Activated CD8-positive, alpha-beta memory T cell treated with anti-CD3 and anti-CD28 coated beads for 36 hours (primary cell): ENCODE results near the gene KLF12. TPM values are rescaled to one million over a fixed set of nuclear protein-coding genes. Genes with fewer than 3 reads are reported as not detected.

ENCODE experiments used
- CTCF ChIA-PET: fragments of 350-600 bp; sonication (Branson Sonifier 250); formaldehyde crosslinking; loops from one replicate; lab custom pipeline; 2021; ENCODE audit warnings: antibody characterized with exemption; lab: Charles Lee
- POLR2A ChIA-PET: fragments of 350-600 bp; sonication (Branson Sonifier 250); formaldehyde crosslinking; loops from one replicate; lab custom pipeline; 2021; ENCODE audit warnings: antibody characterized with exemption; lab: Charles Lee
- total RNA-seq, 2 experiments: library from RNA; stranded (reverse); gene quantifications; one replicate each; pipeline ENCODE4 v1.2.3, GENCODE V29; 2021

Gene KLF12
- total RNA-seq, result 10 to 100 TPM; 21.2 to 23.0 TPM

DNA sequence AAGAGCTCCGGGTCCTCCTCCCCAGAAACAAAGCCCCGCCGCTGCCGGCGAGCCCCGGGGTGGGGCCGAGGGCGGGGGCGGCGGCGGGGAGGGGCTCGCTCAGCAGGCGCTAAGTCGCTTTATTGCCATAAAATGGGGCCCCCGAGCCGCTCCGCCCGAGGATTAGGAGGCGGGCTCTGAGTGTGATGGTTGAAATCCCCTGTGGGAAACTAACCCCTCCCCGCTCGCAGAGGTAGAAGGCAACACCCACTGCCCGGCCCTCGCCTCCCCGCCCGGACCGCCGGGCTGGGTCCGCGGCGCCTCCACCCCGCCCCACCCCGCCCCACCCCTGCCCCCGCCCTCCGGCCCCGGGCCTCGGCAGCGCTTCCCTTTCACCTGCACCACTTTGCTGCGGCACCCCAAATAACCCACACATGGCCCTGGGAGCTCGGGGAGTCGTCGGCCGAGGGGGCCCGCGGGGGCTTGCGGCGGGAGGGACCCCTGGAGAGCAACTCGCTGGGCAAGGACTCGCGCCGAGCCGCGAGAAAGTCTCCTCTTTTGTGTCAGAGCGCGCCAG is at the start of gene KLF12:
TSS of gene KLF12 (minus strand) at position 184 of the 556 bp plus-strand sequence.
- CTCF ChIA-PET, result interaction anchor here (2.4 kb wide), 1 partner anchor 153 kb away, joined by 8 read pairs; no protein-coding TSS in a partner anchor
- POLR2A ChIA-PET, result interaction anchor here (0.5 to 4.1 kb wide), 6 partner anchors 71 to 1270 kb away, joined by 3 to 23 read pairs (median 4); no protein-coding TSS in a partner anchor

DNA sequence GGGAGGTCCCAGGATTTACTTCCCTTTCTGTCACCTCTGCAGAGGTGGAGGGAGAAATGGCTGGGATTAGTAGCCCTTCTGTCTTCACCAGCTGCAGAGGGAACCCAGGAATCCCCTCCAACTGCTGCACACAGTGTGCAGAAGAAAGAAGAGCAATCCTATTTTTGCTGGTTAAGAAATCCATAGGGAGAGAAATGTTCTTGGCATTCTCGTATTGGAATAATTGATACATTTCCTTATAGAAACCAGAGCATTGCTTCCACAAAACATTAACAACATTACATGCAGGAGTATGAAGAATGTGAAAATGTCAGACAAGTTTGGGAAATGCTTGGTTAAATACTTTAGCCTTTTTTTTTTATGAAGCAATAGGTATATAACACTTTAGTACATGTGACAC is 48.3 kb upstream of the KLF12 start:
- POLR2A ChIA-PET, result no interaction called here
- CTCF ChIA-PET, result no interaction called here

DNA sequence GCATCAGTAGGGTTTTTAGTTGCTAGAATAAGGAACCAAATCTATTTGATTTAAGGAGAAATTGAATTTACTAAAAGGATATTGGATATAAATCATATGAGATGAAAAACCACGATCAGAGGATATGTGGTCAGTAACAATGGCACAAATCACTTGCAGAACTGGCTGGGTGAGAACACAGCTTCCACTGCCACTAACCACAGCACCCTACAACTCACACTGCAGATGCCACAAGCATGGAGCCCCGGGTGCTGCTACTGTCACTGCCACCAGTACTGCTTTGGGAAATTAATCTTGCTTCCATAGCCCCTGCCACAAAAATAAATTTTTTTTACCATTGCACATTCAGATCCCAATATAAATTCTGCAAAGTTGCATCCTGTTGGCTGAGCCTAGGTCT is 40.6 kb upstream of the KLF12 start:
- CTCF ChIA-PET, result no interaction called here
- POLR2A ChIA-PET, result no interaction called here

GRCh38 chr13:74173822-74174221 is 39.6 kb upstream of the KLF12 start:
- CTCF ChIA-PET, result no interaction called here
- POLR2A ChIA-PET, result no interaction called here

DNA sequence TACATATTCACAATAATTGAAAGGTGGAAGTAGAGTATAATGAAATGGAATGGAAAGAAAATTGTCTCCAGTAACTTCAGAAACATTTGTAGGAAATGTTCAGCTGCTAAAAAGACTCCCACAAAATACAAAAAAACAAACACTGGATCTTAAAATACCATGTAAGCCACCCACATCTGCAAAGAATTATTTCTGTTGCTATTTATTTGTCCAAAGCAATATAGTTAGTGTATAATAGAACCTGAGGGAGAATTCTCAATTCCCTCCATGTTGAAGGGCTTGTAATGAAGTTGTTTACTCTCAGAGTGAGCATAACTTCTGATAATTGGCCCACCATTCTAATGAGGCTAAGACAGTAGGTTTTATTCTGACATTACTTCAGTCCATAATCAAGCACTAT is 37.4 kb upstream of the KLF12 start:
- CTCF ChIA-PET, result no interaction called here
- POLR2A ChIA-PET, result no interaction called here

GRCh38 chr13:74169676-74170075 is 35.5 kb upstream of the KLF12 start:
- ChIA-PET CTCF (no interaction called here), POLR2A (no interaction called here)

- POLR2A ChIA-PET, result no interaction called here
- CTCF ChIA-PET, result interaction anchor here (0.6 kb wide), 1 partner anchor 492 kb away, joined by 3 read pairs; no protein-coding TSS in a partner anchor
These were observed 34.1 kb upstream of the KLF12 start for GRCh38 chr13:74168263-74168675.

GRCh38 chr13:74166261-74167004 is 32.2 kb upstream of the KLF12 start:
- ChIA-PET POLR2A (no interaction called here), CTCF (no interaction called here)

GRCh38 chr13:74162782-74163181 is 28.6 kb upstream of the KLF12 start:
- CTCF ChIA-PET, result no interaction called here
- POLR2A ChIA-PET, result no interaction called here

DNA sequence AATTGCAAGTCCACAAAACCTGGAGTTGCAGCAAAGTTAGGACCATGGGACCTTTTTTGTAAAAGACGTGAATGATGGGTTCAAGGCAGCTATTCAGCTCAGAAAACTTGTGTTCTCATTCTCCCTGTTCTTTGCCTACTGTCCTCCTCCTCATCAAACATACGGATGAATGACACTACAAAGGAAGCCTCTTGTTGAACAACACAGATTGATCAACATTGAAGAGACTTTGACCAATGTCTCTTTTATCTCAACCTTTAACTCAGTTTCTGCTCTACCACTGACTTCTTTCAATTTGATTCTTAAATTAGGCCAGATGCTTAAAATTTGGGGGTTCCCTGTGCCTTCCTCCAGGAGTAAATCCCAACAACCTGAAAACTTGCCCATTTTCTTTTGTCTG is 27.9 kb upstream of the KLF12 start:
- ChIA-PET CTCF (no interaction called here), POLR2A (no interaction called here)

DNA sequence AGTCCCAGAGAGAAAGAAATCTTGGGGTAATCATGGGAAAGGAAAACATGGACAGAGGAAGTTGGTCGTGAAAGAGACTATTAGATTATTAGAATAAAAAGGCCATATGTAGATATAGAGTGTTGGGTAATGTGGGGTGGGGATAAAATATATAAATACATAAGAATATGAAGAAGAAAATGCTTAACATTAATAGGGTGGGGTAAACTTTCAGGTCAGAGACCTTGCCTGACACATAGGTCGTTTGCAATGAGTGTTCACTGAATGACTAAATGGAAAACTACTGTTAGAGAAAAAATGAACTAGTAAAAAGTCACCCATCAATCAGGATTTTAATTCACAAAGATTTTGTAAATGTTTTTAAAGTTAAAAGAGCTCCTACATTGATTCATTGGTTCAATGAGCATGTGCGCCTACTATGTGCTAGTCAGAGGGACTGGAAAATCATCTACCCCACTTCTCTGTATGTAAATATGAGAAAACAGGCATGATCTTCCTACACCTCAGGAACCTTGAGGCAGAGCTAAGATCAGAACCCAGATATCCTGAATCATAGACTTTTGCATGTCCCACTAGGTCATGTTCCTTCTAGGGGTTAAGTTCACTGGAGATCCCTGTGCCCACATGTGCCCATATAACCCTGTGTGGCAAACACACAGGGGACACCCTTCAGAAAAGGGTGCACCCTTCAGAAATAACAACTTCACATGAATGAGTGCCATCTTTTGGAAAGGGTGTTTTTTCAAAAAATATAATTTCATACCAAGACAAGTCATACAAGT is 24.6 kb upstream of the KLF12 start:
- CTCF ChIA-PET, result no interaction called here
- POLR2A ChIA-PET, result no interaction called here

- ChIA-PET CTCF (no interaction called here), POLR2A (no interaction called here)
These were observed 23.8 kb upstream of the KLF12 start for GRCh38 chr13:74158028-74158427.

DNA sequence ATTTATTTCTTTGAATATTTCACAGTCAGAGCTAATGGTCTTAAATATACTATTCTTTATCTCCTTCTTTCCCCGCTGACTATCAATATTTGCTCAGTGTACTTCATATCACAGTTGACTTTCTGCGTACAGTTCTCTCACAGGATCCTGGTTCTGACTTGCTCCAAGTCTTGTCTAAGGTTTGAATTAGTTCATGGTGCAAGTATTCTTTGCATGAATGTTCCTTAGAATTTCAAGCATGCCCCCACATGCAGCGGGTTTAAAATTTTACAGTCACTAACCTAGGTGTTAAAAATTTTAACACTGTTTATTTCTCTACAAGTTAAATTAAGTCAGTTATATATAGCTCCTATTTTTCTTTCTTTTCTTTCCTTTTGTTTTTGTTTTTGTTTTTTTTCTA is 20.8 kb upstream of the KLF12 start:
- ChIA-PET POLR2A (no interaction called here), CTCF (interaction anchor here (1.0 kb wide), 1 partner anchor 543 kb away, joined by 3 read pairs; no protein-coding TSS in a partner anchor)

GRCh38 chr13:74153316-74153715 is 19.1 kb upstream of the KLF12 start:
- ChIA-PET CTCF (no interaction called here), POLR2A (interaction anchor here (0.6 kb wide), 1 partner anchor 120 kb away, joined by 3 read pairs; no protein-coding TSS in a partner anchor)

DNA sequence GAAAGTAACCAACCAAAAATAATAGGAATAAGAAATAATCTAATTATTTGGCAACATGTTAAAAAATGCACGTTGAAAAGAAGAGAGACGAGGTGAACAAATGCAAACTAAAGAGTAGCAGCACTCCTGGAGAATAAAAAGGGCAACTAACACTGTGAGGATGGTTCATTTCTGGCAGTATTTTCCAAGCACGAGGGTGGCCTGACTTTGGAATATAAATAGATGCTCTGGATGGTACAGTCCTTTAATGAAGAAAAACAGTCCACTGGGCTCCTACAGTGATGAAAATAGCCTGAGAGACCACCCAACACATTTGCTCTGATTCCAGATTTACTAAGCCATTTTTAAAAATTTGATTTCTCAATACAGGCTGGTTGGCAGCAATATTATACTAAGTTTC is 17.7 kb upstream of the KLF12 start:
- CTCF ChIA-PET, result no interaction called here
- POLR2A ChIA-PET, result interaction anchor here (1.0 kb wide), 1 partner anchor 10 kb away, joined by 3 read pairs; no protein-coding TSS in a partner anchor

- CTCF ChIA-PET, result interaction anchor here (0.7 kb wide), 1 partner anchor 165 kb away, joined by 3 read pairs; no protein-coding TSS in a partner anchor
These were observed 14.1 kb upstream of the KLF12 start for GRCh38 chr13:74148352-74148751.

DNA sequence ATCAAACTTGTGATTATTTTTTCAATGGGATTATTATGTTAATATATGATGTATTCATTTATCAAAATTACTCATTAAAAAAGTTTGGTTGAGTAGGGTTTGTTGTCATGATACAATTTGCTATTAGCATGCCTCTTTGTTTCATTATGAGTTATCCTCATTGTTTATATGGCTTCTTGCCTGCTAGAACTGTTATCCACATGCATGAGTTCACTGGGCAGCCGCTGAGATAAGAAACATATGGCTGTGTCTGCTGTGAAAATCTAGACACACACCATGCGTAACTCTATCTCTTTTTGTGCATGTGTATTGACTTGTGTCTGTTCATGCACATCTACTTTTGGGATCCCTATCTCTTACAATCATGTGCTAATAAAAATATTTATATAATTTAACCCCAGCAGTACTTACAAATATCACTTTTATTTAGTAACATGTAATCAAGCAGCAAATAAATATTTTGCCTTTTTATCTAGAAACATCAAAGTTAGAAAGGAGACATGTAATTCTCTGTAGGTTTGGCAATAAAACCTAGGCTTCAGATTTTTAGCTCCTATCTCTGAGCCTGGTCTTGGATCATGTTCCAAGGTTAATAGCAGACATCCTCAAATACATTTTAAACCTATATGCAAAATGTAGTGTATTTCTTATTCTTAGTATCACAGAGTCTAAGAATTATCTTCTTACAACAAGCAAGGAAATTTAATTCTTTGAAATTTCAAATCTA is 11.2 kb upstream of the KLF12 start:
- ChIA-PET CTCF (no interaction called here), POLR2A (no interaction called here)

More at GRCh38 chr13:74148352-74148751, 14.1 kb upstream of the KLF12 start:
- POLR2A ChIA-PET, result no interaction called here

GRCh38 chr13:74144269-74144668 is 10.1 kb upstream of the KLF12 start:
- CTCF ChIA-PET, result no interaction called here
- POLR2A ChIA-PET, result no interaction called here

DNA sequence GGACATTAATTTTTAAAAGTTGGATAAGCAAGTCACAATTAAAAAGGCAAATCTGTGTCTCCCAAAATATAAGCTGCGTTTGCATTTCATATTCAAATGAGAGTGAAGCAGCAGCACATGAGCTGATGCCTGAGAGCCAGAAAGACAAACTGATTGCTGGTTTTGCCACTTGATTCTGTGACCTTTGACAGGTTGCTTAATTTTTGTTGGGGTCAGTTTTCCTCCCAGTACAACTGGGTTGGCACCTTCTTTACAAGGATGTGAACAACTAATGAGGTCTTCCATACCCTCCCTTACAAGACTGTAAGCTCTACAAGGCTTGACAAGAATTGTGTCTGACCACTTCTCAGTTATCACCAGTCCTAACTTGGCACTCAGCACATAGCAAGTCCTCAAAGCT is 8.1 kb upstream of the KLF12 start:
- ChIA-PET POLR2A (interaction anchor here (1.2 kb wide), 1 partner anchor 10 kb away, joined by 3 read pairs; no protein-coding TSS in a partner anchor), CTCF (no interaction called here)
